CD4-positive, CD25-positive, alpha-beta regulatory T cell (primary cell): ENCODE measurements around the gene SERTAD1. TPM values are rescaled to one million over a fixed set of nuclear protein-coding genes. Genes with fewer than 3 reads are reported as not detected.

Source experiments
- ATAC-seq, 2 donors: fragments of 150-1000 bp; cut with Tn5 transposase; one replicate each; pipeline ENCODE4 v1.10.0; 2021; ENCODE audit warnings: low read depth in 2 of 2, moderate number of reproducible peaks in 2 of 2, moderate library complexity in 1 of 2
- DNase-seq, 3 donors: peaks; one replicate each; pipeline versions ENCODE4 v3.0.0 to v3.0.0-alpha.2; 2012 to 2022; ENCODE audit warnings: mixed read lengths in 1 of 3
- H3K27ac ChIP-seq: one replicate; pipeline ENCODE4 v1.7.0; 2013; ENCODE audit warnings: mild to moderate bottlenecking, low read length; ENCODE audit not compliant: insufficient read depth, poor library complexity, severe bottlenecking
- H3K27me3 ChIP-seq: one replicate; pipeline ENCODE4 v1.7.0; 2013; ENCODE audit warnings: low read length; ENCODE audit not compliant: control insufficient read depth, insufficient read depth
- H3K36me3 ChIP-seq: one replicate; pipeline ENCODE4 v1.7.0; 2013; ENCODE audit warnings: mild to moderate bottlenecking, low read length, moderate library complexity; ENCODE audit not compliant: control insufficient read depth, insufficient read depth
- H3K4me1 ChIP-seq: 2 replicates; pipeline ENCODE4 v1.7.0; 2013; ENCODE audit warnings: mild to moderate bottlenecking, low read length; ENCODE audit not compliant: insufficient read depth, control insufficient read depth, poor library complexity, severe bottlenecking
- H3K4me3 ChIP-seq: one replicate; pipeline ENCODE4 v1.7.0; 2013; ENCODE audit warnings: low read depth, mild to moderate bottlenecking, low read length, moderate library complexity
- H3K9me3 ChIP-seq, 2 experiments: 1 replicate in 1 of 2; 2 replicates in 1 of 2; pipeline ENCODE4 v1.7.0; 2013; ENCODE audit warnings: low read length in 2 of 2, mild to moderate bottlenecking in 1 of 2, moderate library complexity in 1 of 2; ENCODE audit not compliant: control insufficient read depth in 2 of 2
- H3K27ac Mint-ChIP-seq, 3 donors: one replicate each; pipeline ENCODE4 v1.8.0; 2020 to 2022; ENCODE audit warnings: mild to moderate bottlenecking in 3 of 3, mixed read lengths in 3 of 3, moderate library complexity in 2 of 3
- H3K27me3 Mint-ChIP-seq: one replicate; pipeline ENCODE4 v1.8.0; 2022; ENCODE audit warnings: mild to moderate bottlenecking, mixed read lengths
- H3K36me3 Mint-ChIP-seq: one replicate; pipeline ENCODE4 v1.8.0; 2020; ENCODE audit warnings: mixed read lengths
- H3K4me1 Mint-ChIP-seq, 4 donors: one replicate each; pipeline ENCODE4 v1.8.0; 2020 to 2022; ENCODE audit warnings: mixed read lengths in 4 of 4, mild to moderate bottlenecking in 1 of 4
- H3K4me3 Mint-ChIP-seq, 4 donors: one replicate each; pipeline ENCODE4 v1.8.0; 2020 to 2022; ENCODE audit warnings: mild to moderate bottlenecking in 4 of 4, mixed read lengths in 4 of 4, moderate library complexity in 3 of 4
- H3K9me3 Mint-ChIP-seq, 7 donors: one replicate each; pipeline ENCODE4 v1.8.0; 2020 to 2022; ENCODE audit warnings: mixed read lengths in 7 of 7, mild to moderate bottlenecking in 3 of 7, moderate library complexity in 2 of 7
- polyA plus RNA-seq, 4 donors: library from polyadenylated mRNA; unstranded; fragments of 300-500 nt; fragmentation: Illumina TruSeq; gene quantifications; one replicate each; pipeline ENCODE4 v1.2.3, GENCODE V29; 2021
- total RNA-seq: library from RNA; stranded (reverse); gene quantifications from one replicate; pipeline ENCODE4 v1.2.3, GENCODE V29; 2022

Gene SERTAD1
- total and polyA plus RNA-seq, 5 donors from 2014 or later: 5.5 to 17.0 (median 6.1) TPM

- no peaks in the 10 kb centered on the region for H3K4me1 Mint-ChIP-seq
- no peak overlapping the region for H3K4me3 ChIP-seq
- DNase-seq: no peak
- H3K27me3 ChIP-seq: no peaks in the 10 kb centered on the region
- H3K27ac Mint-ChIP-seq: peak overlapping the region in 1 of 3 donors; percentile 56
- ATAC-seq: no peak
- H3K27me3 Mint-ChIP-seq: no peaks in the 10 kb centered on the region
- no peak overlapping the region for H3K27ac ChIP-seq
- H3K4me3 Mint-ChIP-seq: no peak overlapping the region
- H3K9me3 Mint-ChIP-seq: peaks cover 0 to 1% (median 0%) of the 10 kb centered on the region in 7 donors
- H3K9me3 ChIP-seq: no peaks in the 10 kb centered on the region
- H3K36me3 ChIP-seq: no peaks in the 10 kb centered on the region
- H3K4me1 ChIP-seq: no peaks in the 10 kb centered on the region
- H3K36me3 Mint-ChIP-seq: peaks cover 4% of the 10 kb centered on the region
Observed at GRCh38 chr19:40381321-40381720, 44.5 kb downstream of the SERTAD1 start.

DNA sequence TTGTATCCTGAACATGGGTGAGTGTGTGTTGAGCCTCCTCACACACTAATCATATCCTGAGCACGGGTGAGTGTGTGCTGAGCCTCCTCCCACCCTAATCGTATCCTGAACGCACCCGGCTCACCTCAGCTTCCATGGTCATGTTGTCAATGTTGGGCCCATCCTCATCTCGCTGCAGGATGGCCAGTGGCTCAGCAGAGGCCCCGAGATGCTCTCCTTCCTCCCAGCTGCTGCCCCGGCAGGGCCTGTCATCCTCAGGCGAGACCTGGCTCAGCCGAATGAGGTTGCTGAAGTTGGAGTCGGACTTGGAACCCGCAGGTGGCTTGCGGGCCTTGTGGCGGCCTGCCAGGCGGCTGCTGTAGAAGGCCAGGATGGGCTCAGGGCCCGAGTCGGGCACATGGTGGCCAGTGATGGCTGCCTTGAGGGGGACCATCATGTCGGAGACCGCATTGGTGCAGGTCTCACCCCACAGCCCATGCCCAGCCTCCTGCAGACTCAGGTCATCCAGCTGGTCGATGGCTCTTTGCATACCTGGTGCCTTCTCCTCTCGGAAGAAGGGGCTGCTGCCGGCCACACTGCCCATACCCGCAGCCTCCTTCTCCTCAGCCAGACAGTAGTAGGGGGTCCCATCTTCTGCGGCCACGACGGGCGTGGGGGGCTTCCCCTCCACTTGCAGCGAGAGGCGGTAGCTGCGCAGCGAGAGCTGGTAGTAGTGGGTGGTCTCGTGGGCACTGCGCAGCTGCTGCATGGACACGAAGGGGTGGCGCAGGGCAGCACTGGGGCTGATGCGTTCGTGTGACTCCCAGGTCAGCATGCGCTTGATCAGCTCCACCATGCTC lies 45.4 kb downstream of the SERTAD1 start:
- H3K27ac Mint-ChIP-seq: no peak overlapping the region
- no peak overlapping the region for H3K27ac ChIP-seq

DNA sequence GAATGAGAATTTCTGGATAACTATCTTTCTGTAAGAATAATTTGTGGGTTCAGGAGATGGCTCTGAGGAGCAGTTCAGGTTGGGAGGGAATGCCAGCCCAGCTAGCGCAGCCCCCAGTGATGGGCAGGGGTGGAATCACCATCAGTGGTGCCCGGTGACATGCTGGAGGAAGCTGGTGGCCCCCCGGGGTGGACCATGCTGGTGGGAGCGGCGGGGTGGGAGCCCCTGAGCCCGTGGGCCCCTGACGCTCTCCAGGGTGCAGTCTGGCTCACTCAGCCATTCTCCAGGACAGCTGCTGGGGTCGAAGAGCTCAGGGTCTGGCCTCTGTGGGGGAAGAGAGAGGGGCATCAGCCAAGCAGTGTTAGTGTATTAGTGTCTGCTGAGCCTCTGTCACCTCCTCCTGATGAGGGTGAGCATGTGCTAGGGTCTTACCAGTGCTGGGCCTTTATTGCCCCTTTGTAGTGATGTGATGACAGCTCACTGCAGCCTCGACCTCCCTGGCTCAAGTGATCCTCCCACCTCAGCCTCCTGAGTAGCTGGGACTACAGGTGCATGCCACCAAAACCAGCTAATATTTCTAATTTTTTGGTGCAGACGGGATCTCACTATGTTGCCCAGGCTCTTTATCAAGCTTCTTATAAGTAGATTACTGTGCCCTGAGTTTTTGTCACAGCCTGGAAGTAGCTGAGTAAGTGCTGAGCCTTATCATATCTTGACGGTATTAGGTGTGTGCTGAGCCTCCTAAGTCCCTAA lies 46.2 kb downstream of the SERTAD1 start:
- Histone ChIP-seq H3K9me3 (no peaks in the 10 kb centered on the region), H3K4me3 (no peak overlapping the region), H3K4me1 (no peaks in the 10 kb centered on the region), H3K27me3 (no peaks in the 10 kb centered on the region), H3K27ac (no peak overlapping the region), H3K36me3 (peaks cover under 1% of the 10 kb centered on the region)
- Mint-ChIP-seq H3K27ac (no peak overlapping the region), H3K4me3 (no peak overlapping the region), H3K4me1 (peaks cover 0 to 1% (median 0%) of the 10 kb centered on the region in 4 donors), H3K9me3 (peaks cover 0 to 1% (median 0%) of the 10 kb centered on the region in 7 donors), H3K27me3 (no peaks in the 10 kb centered on the region), H3K36me3 (peaks cover 6% of the 10 kb centered on the region)
- ATAC-seq (no peak), DNase-seq (no peak)

More for the DNA sequence above, 45.4 kb downstream of the SERTAD1 start:
- Histone ChIP-seq H3K4me3 (no peak overlapping the region), H3K27me3 (no peaks in the 10 kb centered on the region), H3K4me1 (no peaks in the 10 kb centered on the region), H3K9me3 (no peaks in the 10 kb centered on the region), H3K36me3 (no peaks in the 10 kb centered on the region)
- Mint-ChIP-seq H3K4me3 (no peak overlapping the region), H3K4me1 (no peaks in the 10 kb centered on the region), H3K9me3 (peaks cover 0 to 1% (median 0%) of the 10 kb centered on the region in 7 donors), H3K27me3 (no peaks in the 10 kb centered on the region), H3K36me3 (peaks cover 4% of the 10 kb centered on the region)
- DNase-seq (no peak), ATAC-seq (no peak)

- H3K9me3 ChIP-seq: no peaks in the 10 kb centered on the region
- ATAC-seq (no peak), DNase-seq (no peak)
- H3K9me3 Mint-ChIP-seq: no peaks in the 10 kb centered on the region
- peaks cover 0 to 3% (median 0%) of the 10 kb centered on the region in 4 donors for H3K4me1 Mint-ChIP-seq
- peaks cover 11% of the 10 kb centered on the region for H3K36me3 Mint-ChIP-seq
- no peak overlapping the region for H3K27ac ChIP-seq
- H3K4me3 ChIP-seq: no peak overlapping the region
- no peak overlapping the region for H3K27ac Mint-ChIP-seq
- no peaks in the 10 kb centered on the region for H3K4me1 ChIP-seq
- peaks cover 8% of the 10 kb centered on the region for H3K36me3 ChIP-seq
- H3K27me3 Mint-ChIP-seq: no peaks in the 10 kb centered on the region
- H3K27me3 ChIP-seq: no peaks in the 10 kb centered on the region
- H3K4me3 Mint-ChIP-seq: no peak overlapping the region
Observed at GRCh38 chr19:40378509-40378908, 47.3 kb downstream of the SERTAD1 start.

GRCh38 chr19:40377876-40378385 lies 47.9 kb downstream of the SERTAD1 start:
- Histone ChIP-seq H3K36me3 (peaks cover 8% of the 10 kb centered on the region), H3K27ac (no peak overlapping the region), H3K9me3 (no peaks in the 10 kb centered on the region), H3K4me3 (no peak overlapping the region), H3K4me1 (no peaks in the 10 kb centered on the region), H3K27me3 (no peaks in the 10 kb centered on the region)
- DNase-seq: no peak
- no peak overlapping the region for H3K27ac Mint-ChIP-seq
- peaks cover 11% of the 10 kb centered on the region for H3K36me3 Mint-ChIP-seq
- no peaks in the 10 kb centered on the region for H3K9me3 Mint-ChIP-seq
- no peaks in the 10 kb centered on the region for H3K27me3 Mint-ChIP-seq
- ATAC-seq: no peak
- H3K4me1 Mint-ChIP-seq: peaks cover 0 to 3% (median 0%) of the 10 kb centered on the region in 4 donors
- no peak overlapping the region for H3K4me3 Mint-ChIP-seq

DNA sequence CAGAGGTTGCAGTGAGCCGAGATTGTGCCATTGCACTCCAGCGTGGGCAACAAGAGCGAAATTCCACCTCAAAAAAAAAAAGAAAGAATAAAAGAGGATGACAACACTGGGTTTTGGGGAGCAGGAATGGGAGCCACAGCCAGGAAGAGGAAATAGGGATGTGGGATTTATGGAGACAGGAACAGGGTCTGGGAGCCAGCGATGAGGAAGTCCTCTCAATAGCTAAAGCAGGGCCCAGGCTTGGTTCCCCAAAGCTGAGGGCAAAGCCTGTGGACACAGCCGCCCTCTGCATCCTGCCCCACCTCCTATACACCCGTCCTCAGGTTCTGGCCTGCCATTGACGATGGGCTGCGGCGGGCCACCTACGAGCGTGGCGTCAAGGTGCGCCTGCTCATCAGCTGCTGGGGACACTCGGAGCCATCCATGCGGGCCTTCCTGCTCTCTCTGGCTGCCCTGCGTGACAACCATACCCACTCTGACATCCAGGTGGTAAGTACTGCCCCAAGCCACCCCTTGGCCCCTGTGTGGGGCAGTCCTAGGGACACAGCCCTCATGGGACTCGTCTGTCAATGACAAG lies 49.4 kb downstream of the SERTAD1 start:
- Mint-ChIP-seq H3K9me3 (no peaks in the 10 kb centered on the region), H3K36me3 (peaks cover 19% of the 10 kb centered on the region), H3K27ac (no peak overlapping the region)

GRCh38 chr19:40374084-40374483 lies 51.7 kb downstream of the SERTAD1 start:
- Mint-ChIP-seq H3K27ac (no peak overlapping the region), H3K36me3 (peaks cover 16% of the 10 kb centered on the region), H3K4me1 (peaks cover 0 to 3% (median 0%) of the 10 kb centered on the region in 4 donors), H3K9me3 (no peaks in the 10 kb centered on the region), H3K27me3 (no peaks in the 10 kb centered on the region), H3K4me3 (no peak overlapping the region)
- DNase-seq (no peak), ATAC-seq (no peak)
- no peak overlapping the region for H3K4me3 ChIP-seq
- no peaks in the 10 kb centered on the region for H3K4me1 ChIP-seq
- H3K36me3 ChIP-seq: peaks cover 13% of the 10 kb centered on the region
- H3K9me3 ChIP-seq: no peaks in the 10 kb centered on the region
- H3K27ac ChIP-seq: no peak overlapping the region
- H3K27me3 ChIP-seq: no peaks in the 10 kb centered on the region

More for the DNA sequence above, 49.4 kb downstream of the SERTAD1 start:
- H3K36me3 ChIP-seq: peaks cover 8% of the 10 kb centered on the region
- H3K4me1 Mint-ChIP-seq: peaks cover 0 to 3% (median 0%) of the 10 kb centered on the region in 4 donors
- H3K27me3 Mint-ChIP-seq: no peaks in the 10 kb centered on the region
- no peak overlapping the region for H3K4me3 ChIP-seq
- DNase-seq (no peak), ATAC-seq (no peak)
- H3K27ac ChIP-seq: no peak overlapping the region
- no peak overlapping the region for H3K4me3 Mint-ChIP-seq
- H3K9me3 ChIP-seq: no peaks in the 10 kb centered on the region
- no peaks in the 10 kb centered on the region for H3K4me1 ChIP-seq
- H3K27me3 ChIP-seq: no peaks in the 10 kb centered on the region
